ENCODE measurements around the gene KIRREL3. TPM values are rescaled to one million over a fixed set of nuclear protein-coding genes. Genes with fewer than 3 reads are reported as not detected.

The KIRREL3 gene
- total and polyA plus RNA-seq, 8 donors, result 0.06 to 1.1 (median 0.26) TPM; not detected in 2

DNA sequence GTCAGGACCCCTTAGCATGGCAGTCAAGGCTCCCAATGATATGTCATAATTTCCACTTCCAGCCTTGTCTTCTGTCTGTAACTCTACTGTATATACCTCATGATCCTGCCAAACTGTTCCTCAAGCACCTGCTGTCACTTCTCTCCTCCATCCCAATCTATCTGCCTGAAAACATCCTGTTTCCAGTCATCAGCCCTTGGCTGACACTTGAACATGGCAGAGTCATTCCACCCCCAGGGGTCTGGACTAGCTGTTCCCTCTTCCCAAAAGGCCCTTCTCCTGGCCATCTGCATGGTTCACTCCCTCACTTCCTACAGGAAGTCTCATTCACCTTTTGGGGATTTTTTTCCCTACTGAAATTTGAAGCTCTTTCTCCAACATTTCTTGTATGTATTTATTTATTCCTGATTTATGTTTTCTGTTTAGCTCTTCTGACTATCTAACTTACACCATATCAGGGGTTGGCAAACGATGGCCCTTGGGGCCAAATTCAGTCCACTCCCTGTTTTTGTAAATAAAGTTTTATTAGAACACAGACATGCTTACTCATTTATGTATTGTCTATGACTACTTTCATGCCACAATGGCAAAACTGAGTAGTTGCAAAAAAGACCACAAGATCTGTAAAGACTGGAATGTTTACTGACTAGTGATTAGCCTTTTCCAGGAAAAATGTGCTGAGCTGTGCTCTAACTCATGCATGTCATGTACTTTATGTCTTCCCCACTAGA, 278.4 kb downstream of the KIRREL3 start:
- ATAC-seq (no peak), FAIRE-seq (no peak), DNase-seq (no peak)
- no peaks in the 10 kb centered on the region for H3K27me3 ChIP-seq
- H3K4me1 ChIP-seq, result no peaks in the 10 kb centered on the region
- no peaks in the 10 kb centered on the region for H3K36me3 ChIP-seq
- no peak overlapping the region for H3K4me3 ChIP-seq
- intact Hi-C loops (cut with DNase I), result no loop called here
- TF ChIP-seq, protein P1, sequence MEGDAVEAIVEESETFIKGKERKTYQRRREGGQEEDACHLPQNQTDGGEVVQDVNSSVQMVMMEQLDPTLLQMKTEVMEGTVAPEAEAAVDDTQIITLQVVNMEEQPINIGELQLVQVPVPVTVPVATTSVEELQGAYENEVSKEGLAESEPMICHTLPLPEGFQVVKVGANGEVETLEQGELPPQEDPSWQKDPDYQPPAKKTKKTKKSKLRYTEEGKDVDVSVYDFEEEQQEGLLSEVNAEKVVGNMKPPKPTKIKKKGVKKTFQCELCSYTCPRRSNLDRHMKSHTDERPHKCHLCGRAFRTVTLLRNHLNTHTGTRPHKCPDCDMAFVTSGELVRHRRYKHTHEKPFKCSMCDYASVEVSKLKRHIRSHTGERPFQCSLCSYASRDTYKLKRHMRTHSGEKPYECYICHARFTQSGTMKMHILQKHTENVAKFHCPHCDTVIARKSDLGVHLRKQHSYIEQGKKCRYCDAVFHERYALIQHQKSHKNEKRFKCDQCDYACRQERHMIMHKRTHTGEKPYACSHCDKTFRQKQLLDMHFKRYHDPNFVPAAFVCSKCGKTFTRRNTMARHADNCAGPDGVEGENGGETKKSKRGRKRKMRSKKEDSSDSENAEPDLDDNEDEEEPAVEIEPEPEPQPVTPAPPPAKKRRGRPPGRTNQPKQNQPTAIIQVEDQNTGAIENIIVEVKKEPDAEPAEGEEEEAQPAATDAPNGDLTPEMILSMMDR (IDR thresholded peaks at IDR 0.05), result no peak
- no peaks in the 10 kb centered on the region for H3K9me3 ChIP-seq
- no peak overlapping the region for H3K27ac ChIP-seq
- 86 to 95% methylated on average over 1 of the region's 1 CpG for WGBS, 2 donors

DNA sequence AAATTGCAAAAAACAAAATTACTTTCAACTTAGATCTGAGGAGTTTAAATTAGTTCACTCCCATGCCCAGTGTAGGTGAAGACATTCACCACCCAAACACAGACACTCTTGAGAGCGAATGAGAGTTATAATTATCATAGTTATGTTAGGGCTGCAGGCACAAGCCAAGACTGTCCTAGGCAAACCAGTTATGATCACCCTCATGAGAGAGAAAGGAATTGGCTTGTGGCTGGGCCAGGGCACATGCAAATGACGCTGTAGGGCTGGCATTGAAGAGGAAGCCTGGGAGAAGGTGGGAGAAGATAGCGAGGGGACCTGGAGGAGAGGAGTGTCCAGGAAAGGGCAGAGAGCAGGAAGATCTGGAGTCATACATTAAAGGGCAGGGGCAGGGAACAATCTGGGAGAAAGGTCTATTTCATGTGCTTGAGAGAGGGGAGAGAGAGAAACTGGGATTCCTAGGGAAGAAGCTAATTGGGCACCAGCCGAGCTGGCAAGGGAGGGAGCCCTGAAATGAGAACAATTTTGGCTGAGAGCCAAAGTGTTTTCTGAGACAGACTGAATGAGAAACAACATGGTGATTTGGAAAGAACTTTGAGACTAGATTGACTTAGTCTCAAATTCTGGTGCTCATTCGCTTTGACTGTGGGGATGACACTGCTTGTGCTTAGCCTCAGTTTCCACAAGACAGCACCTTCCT, 279.9 kb downstream of the KIRREL3 start:
- Histone ChIP-seq H3K9me3 (no peaks in the 10 kb centered on the region), H3K27ac (no peak overlapping the region), H3K36me3 (no peaks in the 10 kb centered on the region), H3K27me3 (no peaks in the 10 kb centered on the region), H3K4me1 (no peaks in the 10 kb centered on the region), H3K4me3 (no peak overlapping the region)
- DNase-seq (no peak), ATAC-seq (no peak), FAIRE-seq (no peak)
- TF ChIP-seq, protein P1 (IDR thresholded peaks at IDR 0.05), result no peak
- intact Hi-C loops (cut with DNase I), result no loop called here
- WGBS, 2 donors, result 61 to 73% methylated on average over 5 of the region's 5 CpGs

- H3K27me3 ChIP-seq, result no peaks in the 10 kb centered on the region
- intact Hi-C loops (cut with DNase I), result loop anchor here (5.0 to 10.0 kb wide), 3 partner anchors 268 to 275 kb away; no protein-coding TSS in a partner anchor
- TF ChIP-seq, protein P1 (IDR thresholded peaks at IDR 0.05), result no peak
- DNase-seq (no peak), ATAC-seq (no peak), FAIRE-seq (no peak)
- H3K4me3 ChIP-seq, result no peak overlapping the region
- no peaks in the 10 kb centered on the region for H3K36me3 ChIP-seq
- H3K9me3 ChIP-seq, result no peaks in the 10 kb centered on the region
- 76 to 86% methylated on average over 3 of the region's 3 CpGs for WGBS, 2 donors
- H3K4me1 ChIP-seq, result no peaks in the 10 kb centered on the region
- H3K27ac ChIP-seq, result no peak overlapping the region
Measured at GRCh38 chr11:126719740-126720139, 280.8 kb downstream of the KIRREL3 start.

- no peak overlapping the region for H3K4me3 ChIP-seq
- DNase-seq (no peak), FAIRE-seq (no peak), ATAC-seq (no peak)
- intact Hi-C loops (cut with DNase I), result loop anchor here (5.0 to 10.0 kb wide), 3 partner anchors 269 to 277 kb away; no protein-coding TSS in a partner anchor
- no peaks in the 10 kb centered on the region for H3K9me3 ChIP-seq
- no peaks in the 10 kb centered on the region for H3K4me1 ChIP-seq
- H3K27ac ChIP-seq, result no peak overlapping the region
- H3K27me3 ChIP-seq, result no peaks in the 10 kb centered on the region
- TF ChIP-seq, protein P1 (IDR thresholded peaks at IDR 0.05), result no peak
- H3K36me3 ChIP-seq, result no peaks in the 10 kb centered on the region
- 62 to 66% methylated on average over 3 of the region's 3 CpGs for WGBS, 2 donors
Measured at GRCh38 chr11:126718276-126718675, 282.3 kb downstream of the KIRREL3 start.

All from pancreas (tissue), 10 donors.